Hypothalamus (tissue), 51 donors: ENCODE results near the gene PPP3CA.

Experiments
- DNase-seq, 51 donors: peaks; one replicate each; lab custom pipeline; 2025; lab: John Stamatoyannopoulos, UW

Gene PPP3CA

GRCh38 chr4:101221294-101221693, 126.0 kb downstream of the PPP3CA start:
- no peak for DNase-seq

GRCh38 chr4:101218894-101219293, 128.4 kb downstream of the PPP3CA start:
- no peak for DNase-seq

- no peak for DNase-seq
Measured at GRCh38 chr4:101218346-101218745, 129.0 kb downstream of the PPP3CA start.

DNA sequence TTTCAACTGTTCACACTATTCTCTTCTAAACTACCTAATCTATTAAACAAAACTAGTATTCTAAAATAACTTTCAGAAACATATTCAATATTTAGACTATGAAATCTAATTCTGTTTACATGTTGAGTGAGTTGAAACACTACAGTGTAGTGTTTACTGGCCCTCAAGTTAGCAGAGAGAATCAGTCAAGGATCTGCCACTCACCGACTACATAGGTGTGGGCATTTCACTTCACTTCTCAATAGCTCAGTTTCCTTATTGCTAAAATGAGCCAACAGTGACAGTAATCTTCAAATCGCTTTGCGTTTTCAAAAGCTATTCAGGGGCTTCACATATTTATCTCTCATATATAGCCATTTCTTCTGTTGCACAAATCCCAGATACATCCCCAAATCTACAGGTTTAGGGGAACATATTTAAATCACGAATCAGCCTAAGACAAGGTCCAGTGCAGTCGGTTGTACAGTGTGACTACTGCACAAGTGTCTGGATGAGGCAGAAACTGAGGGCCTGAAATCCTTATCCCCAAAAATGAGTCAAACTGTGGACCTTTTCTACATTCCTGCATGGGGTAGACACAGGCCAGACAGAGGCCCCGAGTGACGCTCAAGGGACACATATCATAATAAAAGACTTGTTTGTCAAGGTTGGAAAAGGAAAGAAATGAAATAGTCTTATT, 129.8 kb downstream of the PPP3CA start:
- DNase-seq = no peak

- no peak for DNase-seq
Measured at GRCh38 chr4:101211146-101211553, 136.2 kb downstream of the PPP3CA start.

- DNase-seq = no peak
Measured at GRCh38 chr4:101210331-101210730, 137.0 kb downstream of the PPP3CA start.

GRCh38 chr4:101208171-101208570, 139.2 kb downstream of the PPP3CA start:
- no peak for DNase-seq

GRCh38 chr4:101205916-101206315, 141.4 kb downstream of the PPP3CA start:
- peak in 1 of 51 donors; percentile 10 for DNase-seq

- DNase-seq = no peak
Measured at GRCh38 chr4:101201421-101201820, 145.9 kb downstream of the PPP3CA start.

DNA sequence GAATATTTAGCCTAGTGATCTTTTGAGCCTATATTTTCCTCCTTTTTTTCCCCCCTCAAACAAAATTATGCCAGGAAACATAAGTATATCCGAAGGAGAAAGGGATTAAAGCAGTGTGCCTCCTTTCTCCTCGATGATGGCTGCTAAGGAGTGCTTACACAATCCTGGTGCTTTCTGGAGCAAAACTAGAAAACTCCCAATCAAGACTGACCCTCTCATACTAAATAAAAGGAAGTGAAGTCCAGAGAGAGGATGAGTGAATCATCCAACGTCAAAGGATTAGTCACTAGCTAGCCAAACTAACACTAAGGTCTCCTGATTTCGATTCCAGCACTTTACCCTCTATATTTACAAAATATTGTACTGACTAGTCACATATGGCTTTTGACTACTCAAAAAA, 146.8 kb downstream of the PPP3CA start:
- no peak for DNase-seq

GRCh38 chr4:101199507-101200285, 147.6 kb downstream of the PPP3CA start:
- no peak for DNase-seq

DNA sequence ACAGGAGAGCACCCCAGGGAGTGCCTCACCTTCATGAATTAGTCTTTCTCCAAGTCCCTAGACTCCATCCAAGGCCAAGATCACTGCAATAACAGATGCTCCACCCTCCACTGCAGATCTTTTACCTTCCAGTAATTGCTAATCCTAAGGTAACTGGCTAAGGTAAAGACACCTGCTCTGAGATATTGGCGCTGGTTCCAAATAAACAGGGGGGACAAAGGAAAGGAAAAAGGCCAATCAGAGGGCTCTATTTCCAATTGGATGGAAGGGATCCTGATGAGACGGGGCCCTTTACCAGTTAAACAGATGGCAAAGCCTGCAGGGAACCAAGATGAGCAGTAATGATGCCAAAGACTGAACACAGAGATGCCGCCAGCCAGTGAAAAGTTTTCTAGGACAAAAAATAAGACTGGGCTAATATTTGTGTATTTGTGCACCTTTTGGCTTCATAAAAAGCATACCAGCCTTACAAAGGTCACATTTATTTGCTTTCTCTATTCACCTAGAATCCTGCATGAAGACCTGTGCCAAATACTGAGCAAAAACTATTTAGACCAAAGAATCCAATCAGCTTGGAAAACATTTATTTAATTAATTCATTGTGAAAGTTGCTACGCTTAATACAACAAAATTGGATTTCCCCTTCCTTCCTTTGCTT, 148.5 kb downstream of the PPP3CA start:
- no peak for DNase-seq

DNA sequence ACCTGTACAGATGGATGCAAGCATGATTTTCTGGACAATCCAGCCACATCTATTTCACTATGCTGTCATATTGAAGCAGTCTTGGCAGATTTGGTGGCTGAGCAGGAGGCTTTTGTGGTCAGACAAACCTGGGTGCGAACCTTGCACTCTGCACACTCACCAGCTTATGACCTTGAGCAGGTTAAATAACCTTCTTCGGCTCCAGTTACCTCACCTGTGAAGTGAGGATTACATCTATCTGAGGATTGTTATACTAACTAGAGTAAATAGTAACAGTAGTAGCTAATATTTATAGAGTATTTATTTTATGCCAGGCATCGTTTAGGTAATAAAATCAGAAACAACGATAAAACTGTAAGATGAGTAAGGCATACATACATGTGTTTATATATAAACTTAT, 150.0 kb downstream of the PPP3CA start:
- no peak for DNase-seq

DNA sequence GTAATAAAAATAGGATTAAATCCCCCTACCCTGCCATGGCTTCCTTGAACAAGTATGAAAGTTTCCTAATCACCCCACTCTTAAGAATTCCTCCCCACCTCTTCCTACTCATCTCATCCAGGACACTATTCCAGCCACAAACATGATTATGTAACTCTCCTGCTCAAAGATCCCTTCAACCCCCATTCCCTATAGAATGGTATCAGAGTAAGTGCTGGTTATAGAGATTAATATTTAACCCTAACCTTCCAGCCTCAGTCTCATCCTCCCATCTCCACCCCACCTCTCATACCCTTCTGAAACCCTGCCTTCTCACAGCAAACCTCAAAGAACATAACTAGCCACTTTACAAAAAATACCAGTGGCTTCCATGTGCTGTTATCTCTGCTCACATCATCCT, 155.1 kb downstream of the PPP3CA start:
- DNase-seq = no peak

GRCh38 chr4:101191302-101192098, 155.8 kb downstream of the PPP3CA start:
- peak in 46 of 51 donors; percentile 1 to 85 (median 48) for DNase-seq

- no peak for DNase-seq
Measured at GRCh38 chr4:101190751-101191150, 156.6 kb downstream of the PPP3CA start.

DNA sequence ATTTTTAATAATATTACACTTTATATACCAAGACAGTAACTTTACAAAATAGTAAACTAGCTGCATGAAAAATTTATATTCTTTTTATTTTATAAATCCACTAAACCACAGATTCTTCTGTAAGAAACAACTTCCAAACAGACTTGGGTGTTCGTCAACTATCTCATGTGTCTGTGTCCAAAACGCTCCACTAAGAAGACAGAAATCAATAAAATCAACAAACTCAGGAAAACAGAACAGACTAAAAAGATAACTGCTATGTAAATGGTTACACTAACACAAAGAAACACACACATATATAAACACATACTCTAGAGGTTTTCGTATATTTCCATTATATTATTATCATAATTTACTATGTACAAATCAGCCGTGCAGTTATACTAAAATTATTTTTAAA, 158.4 kb downstream of the PPP3CA start:
- no peak for DNase-seq

DNA sequence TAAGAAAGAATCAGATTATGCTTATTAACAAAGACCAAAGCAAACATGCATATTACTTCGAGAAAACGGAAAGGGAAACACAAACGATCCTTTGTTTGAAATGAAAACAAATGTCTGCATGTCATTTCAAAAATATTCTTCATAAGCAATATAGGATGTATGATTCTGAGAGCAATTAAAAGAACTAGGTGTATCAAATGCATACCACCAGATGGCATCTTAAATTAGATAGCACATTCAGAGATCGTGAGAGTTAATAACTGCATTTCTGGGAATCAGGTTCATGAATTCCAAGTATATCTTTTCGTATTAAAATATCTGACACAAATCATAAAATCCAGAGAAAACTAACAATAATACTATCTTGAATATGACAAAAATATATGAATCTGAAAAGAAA, 159.5 kb downstream of the PPP3CA start:
- no peak for DNase-seq

- DNase-seq = no peak
Measured at GRCh38 chr4:101186567-101187184, 160.7 kb downstream of the PPP3CA start.

- no peak for DNase-seq
Measured at GRCh38 chr4:101184668-101185067, 162.7 kb downstream of the PPP3CA start.
